ENCODE results near the gene CTSC. TPM values are rescaled to one million over a fixed set of nuclear protein-coding genes. Genes with fewer than 3 reads are reported as not detected.

Gene CTSC
- total and polyA plus RNA-seq, 12 donors: 6.3 to 161 (median 15.1) TPM

GRCh38 chr11:88375927-88376470, 38.5 kb upstream of the CTSC start:
- no peaks in the 10 kb centered on the region for H3K9me3 ChIP-seq
- 78 to 90% methylated on average over 2 of the region's 2 CpGs for WGBS, 2 donors
- DNase-seq: no peak
- H3K4me3 ChIP-seq: no peak overlapping the region
- TF ChIP-seq CTCF (IDR thresholded peaks at IDR 0.05): no peak
- no peaks in the 10 kb centered on the region for H3K4me1 ChIP-seq
- no peaks in the 10 kb centered on the region for H3K27me3 ChIP-seq
- H3K36me3 ChIP-seq: no peaks in the 10 kb centered on the region
- intact Hi-C loops (cut with DNase I): no loop called here
- no peak for ATAC-seq
- H3K27ac ChIP-seq: no peak overlapping the region

- Histone ChIP-seq H3K9me3 (no peaks in the 10 kb centered on the region), H3K27me3 (no peaks in the 10 kb centered on the region), H3K4me3 (no peak overlapping the region), H3K36me3 (no peaks in the 10 kb centered on the region), H3K4me1 (no peaks in the 10 kb centered on the region), H3K27ac (no peak overlapping the region)
- DNase-seq (no peak), ATAC-seq (no peak)
- intact Hi-C loops (cut with DNase I): no loop called here
- WGBS, 2 donors: 88 to 89% methylated on average over 2 of the region's 2 CpGs
- no peak for TF ChIP-seq CTCF (IDR thresholded peaks at IDR 0.05)
Measured at GRCh38 chr11:88370782-88371181, 33.2 kb upstream of the CTSC start.

GRCh38 chr11:88367310-88367709, 29.8 kb upstream of the CTSC start:
- H3K27me3 ChIP-seq: no peaks in the 10 kb centered on the region
- 80 to 82% methylated on average over 3 of the region's 3 CpGs for WGBS, 2 donors
- no peak for TF ChIP-seq CTCF (IDR thresholded peaks at IDR 0.05)
- ATAC-seq: no peak
- no peak overlapping the region for H3K27ac ChIP-seq
- no peaks in the 10 kb centered on the region for H3K9me3 ChIP-seq
- H3K4me1 ChIP-seq: peaks cover 0 to 15% (median 0%) of the 10 kb centered on the region in 9 donors
- intact Hi-C loops (cut with DNase I): no loop called here
- DNase-seq: no peak
- H3K36me3 ChIP-seq: no peaks in the 10 kb centered on the region
- H3K4me3 ChIP-seq: no peak overlapping the region

GRCh38 chr11:88363648-88364065, 26.1 kb upstream of the CTSC start:
- no peak for DNase-seq
- TF ChIP-seq CTCF (IDR thresholded peaks at IDR 0.05): no peak
- no peak for ATAC-seq

More at GRCh38 chr11:88363648-88364065, 26.1 kb upstream of the CTSC start:
- H3K9me3 ChIP-seq: no peaks in the 10 kb centered on the region
- no peaks in the 10 kb centered on the region for H3K36me3 ChIP-seq
- no peaks in the 10 kb centered on the region for H3K27me3 ChIP-seq
- H3K4me3 ChIP-seq: no peak overlapping the region
- H3K27ac ChIP-seq: no peak overlapping the region
- H3K4me1 ChIP-seq: peaks cover 0 to 28% (median 0%) of the 10 kb centered on the region in 9 donors
- 82 to 96% methylated on average over 2 of the region's 2 CpGs for WGBS, 2 donors
- intact Hi-C loops (cut with DNase I): no loop called here

Measured in heart right ventricle (tissue), 16 donors.